Peyer's patch (tissue), 4 donors: ENCODE results near the gene MOB3B. TPM values are rescaled to one million over a fixed set of nuclear protein-coding genes. Genes with fewer than 3 reads are reported as not detected.
A peak's percentile ranks its signal among the peaks of the same experiment; 100 is the strongest.
"Not testable (repeated sequence)": the region's sequence is repeated elsewhere in the genome, so short reads cannot be mapped to it uniquely, and the experiment has no call there.

Experiments used
- DNase-seq, 3 donors: peaks; one replicate each; pipeline ENCODE4 v3.0.0-alpha.2; 2017 to 2019
- H3K27ac ChIP-seq, 4 donors: fragments of 200-600 bp; sonication (generic); one replicate each; pipeline ENCODE4 v1.5.1; 2016 to 2019
- H3K27me3 ChIP-seq, 2 donors: fragments of 200-600 bp; sonication (generic); one replicate each; pipeline ENCODE4 v1.5.1; 2019
- H3K36me3 ChIP-seq, 3 donors: fragments of 200-600 bp; sonication (generic); one replicate each; pipeline ENCODE4 v1.5.1; 2016 to 2019
- H3K4me1 ChIP-seq, 4 donors: fragments of 200-600 bp; sonication (generic); one replicate each; pipeline ENCODE4 v1.5.1; 2016 to 2019
- H3K4me3 ChIP-seq, 4 donors: fragments of 200-600 bp; sonication (generic); 1 replicate in 3 of 4; 2 replicates in 1 of 4; pipeline ENCODE4 v1.5.1; 2016 to 2019; ENCODE audit warnings: mild to moderate bottlenecking in 1 of 4
- H3K9me3 ChIP-seq, 4 donors: fragments of 200-600 bp; sonication (generic); one replicate each; pipeline ENCODE4 v1.5.1; 2016 to 2019; ENCODE audit warnings: mild to moderate bottlenecking in 1 of 4
- CTCF ChIP-seq, 6 experiments: fragments of 450-650 bp in 4 of 6; fragments of 200-600 bp in 2 of 6; sonication (generic) in 1 of 6; IDR thresholded peaks; one replicate each; pipeline ENCODE4 v1.5.1; 2017 to 2019; ENCODE audit warnings: antibody characterized with exemption in 6 of 6, mild to moderate bottlenecking in 3 of 6, moderate library complexity in 1 of 6
- POLR2A ChIP-seq, 2 donors: fragments of 450-650 bp; IDR thresholded peaks; one replicate each; pipeline ENCODE4 v1.5.1; 2017; ENCODE audit warnings: antibody characterized with exemption in 2 of 2, mild to moderate bottlenecking in 2 of 2, moderate library complexity in 2 of 2
- total RNA-seq, 4 donors: library from RNA; depleted of rRNA; stranded (reverse); fragments of >200 nt; gene quantifications; one replicate each; pipeline ENCODE4 v1.1.0, GENCODE V29; 2016

MOB3B gene
- total RNA-seq, 4 donors from 2014 or later = 24.8 to 65.7 (median 36.4) TPM

GRCh38 chr9:27421577-27421976 lies 108.0 kb downstream of the MOB3B start:
- H3K36me3 ChIP-seq = no peaks in the 10 kb centered on the region
- no peak overlapping the region for H3K4me3 ChIP-seq
- DNase-seq = no peak
- no peaks in the 10 kb centered on the region for H3K4me1 ChIP-seq
- no peaks in the 10 kb centered on the region for H3K27me3 ChIP-seq
- H3K9me3 ChIP-seq = no peaks in the 10 kb centered on the region
- TF ChIP-seq CTCF (IDR thresholded peaks at IDR 0.05) = no peak
- no peak for TF ChIP-seq POLR2A (IDR thresholded peaks at IDR 0.05)
- no peak overlapping the region for H3K27ac ChIP-seq

- DNase-seq, H3K27ac ChIP-seq, H3K4me1 ChIP-seq, H3K9me3 ChIP-seq, H3K27me3 ChIP-seq, H3K4me3 ChIP-seq, H3K36me3 ChIP-seq: not testable (repeated sequence)
Observed at GRCh38 chr9:27419558-27419957, 110.1 kb downstream of the MOB3B start.

- Histone ChIP-seq H3K27ac (peak overlapping the region in 2 of 4 donors; percentile 66 to 77), H3K36me3 (no peaks in the 10 kb centered on the region), H3K4me1 (peaks cover 0 to 23% (median 3%) of the 10 kb centered on the region in 4 donors), H3K4me3 (peak overlapping the region in 2 of 4 donors; percentile 13 to 32), H3K9me3 (no peaks in the 10 kb centered on the region), H3K27me3 (no peaks in the 10 kb centered on the region)
- no peak for TF ChIP-seq POLR2A (IDR thresholded peaks at IDR 0.05)
- TF ChIP-seq CTCF (IDR thresholded peaks at IDR 0.05) = no peak
- DNase-seq = peak in 1 of 3 donors; percentile 56
Observed at GRCh38 chr9:27414220-27414761, 115.3 kb downstream of the MOB3B start.

- no peak for DNase-seq
- Histone ChIP-seq H3K9me3 (no peaks in the 10 kb centered on the region), H3K27me3 (no peaks in the 10 kb centered on the region), H3K4me3 (peak overlapping the region in 2 of 4 donors; percentile 13 to 32), H3K27ac (peak overlapping the region in 3 of 4 donors; percentile 29 to 77 (median 66)), H3K36me3 (no peaks in the 10 kb centered on the region), H3K4me1 (peaks cover 0 to 23% (median 3%) of the 10 kb centered on the region in 4 donors)
- no peak for TF ChIP-seq CTCF (IDR thresholded peaks at IDR 0.05)
- no peak for TF ChIP-seq POLR2A (IDR thresholded peaks at IDR 0.05)
Observed at GRCh38 chr9:27413511-27414219, 115.9 kb downstream of the MOB3B start.

- Histone ChIP-seq H3K27ac (peak overlapping the region in 2 of 4 donors; percentile 15 to 66), H3K4me1 (peaks cover 0 to 30% (median 3%) of the 10 kb centered on the region in 4 donors), H3K36me3 (no peaks in the 10 kb centered on the region), H3K9me3 (no peaks in the 10 kb centered on the region), H3K27me3 (no peaks in the 10 kb centered on the region), H3K4me3 (no peak overlapping the region)
- DNase-seq = no peak
- TF ChIP-seq POLR2A (IDR thresholded peaks at IDR 0.05) = no peak
- no peak for TF ChIP-seq CTCF (IDR thresholded peaks at IDR 0.05)
Observed at GRCh38 chr9:27412963-27413362, 116.7 kb downstream of the MOB3B start.

- Histone ChIP-seq H3K27ac (no peak overlapping the region), H3K9me3 (no peaks in the 10 kb centered on the region), H3K36me3 (no peaks in the 10 kb centered on the region), H3K4me1 (peaks cover 0 to 34% (median 6%) of the 10 kb centered on the region in 4 donors), H3K27me3 (no peaks in the 10 kb centered on the region), H3K4me3 (no peak overlapping the region)
- no peak for TF ChIP-seq POLR2A (IDR thresholded peaks at IDR 0.05)
- no peak for TF ChIP-seq CTCF (IDR thresholded peaks at IDR 0.05)
- no peak for DNase-seq
Observed at GRCh38 chr9:27412081-27412480, 117.5 kb downstream of the MOB3B start.
